ENCODE results near the gene KIAA1217.

KIAA1217 gene

GRCh38 chr10:24448351-24448999 is 239.5 kb downstream of the KIAA1217 start:
- H3K9ac ChIP-seq = no peak overlapping the region
- H3K27me3 ChIP-seq (ENCODE audit: control insufficient read depth, insufficient read depth, low read length) = no peaks in the 10 kb centered on the region
- peak overlapping the region; percentile 61 for H3K4me2 ChIP-seq (ENCODE audit: low read length)
- no peaks in the 10 kb centered on the region for H3K36me3 ChIP-seq (ENCODE audit: control insufficient read depth, insufficient read depth, low read length)
- H3K79me2 ChIP-seq = peaks cover 4% of the 10 kb centered on the region
- peak overlapping the region; percentile 46 for H3K27ac ChIP-seq
- H3K9me3 ChIP-seq (ENCODE audit: control insufficient read depth, low read length) = no peaks in the 10 kb centered on the region
- H3K4me1 ChIP-seq = peaks cover 21% of the 10 kb centered on the region
- TF ChIP-seq CTCF (IDR thresholded peaks at IDR 0.05) = no peak
- H3K4me3 ChIP-seq (ENCODE audit: low read depth, low read length) = peak overlapping the region; percentile 17
- no peak overlapping the region for H2AFZ ChIP-seq

GRCh38 chr10:24449321-24449740 is 240.4 kb downstream of the KIAA1217 start:
- no peak for TF ChIP-seq CTCF (IDR thresholded peaks at IDR 0.05)
- Histone ChIP-seq H3K27me3 (ENCODE audit: control insufficient read depth, insufficient read depth, low read length) (no peaks in the 10 kb centered on the region), H2AFZ (no peak overlapping the region), H3K4me2 (ENCODE audit: low read length) (peak overlapping the region; percentile 61), H3K79me2 (peaks cover 3% of the 10 kb centered on the region), H3K36me3 (ENCODE audit: control insufficient read depth, insufficient read depth, low read length) (no peaks in the 10 kb centered on the region), H3K9ac (no peak overlapping the region), H3K4me1 (peaks cover 21% of the 10 kb centered on the region), H3K27ac (peak overlapping the region; percentile 46), H3K9me3 (ENCODE audit: control insufficient read depth, low read length) (no peaks in the 10 kb centered on the region), H3K4me3 (ENCODE audit: low read depth, low read length) (peak overlapping the region; percentile 17)

GRCh38 chr10:24449769-24450310 is 240.9 kb downstream of the KIAA1217 start:
- Histone ChIP-seq H3K9me3 (ENCODE audit: control insufficient read depth, low read length) (no peaks in the 10 kb centered on the region), H3K9ac (no peak overlapping the region), H3K27me3 (ENCODE audit: control insufficient read depth, insufficient read depth, low read length) (no peaks in the 10 kb centered on the region), H3K4me2 (ENCODE audit: low read length) (peak overlapping the region; percentile 61), H3K4me1 (peaks cover 21% of the 10 kb centered on the region), H3K4me3 (ENCODE audit: low read depth, low read length) (peak overlapping the region; percentile 17), H3K27ac (peak overlapping the region; percentile 46), H3K79me2 (no peaks in the 10 kb centered on the region), H3K36me3 (ENCODE audit: control insufficient read depth, insufficient read depth, low read length) (no peaks in the 10 kb centered on the region), H2AFZ (no peak overlapping the region)
- TF ChIP-seq CTCF (IDR thresholded peaks at IDR 0.05) = no peak

GRCh38 chr10:24451325-24451820 is 242.4 kb downstream of the KIAA1217 start:
- no peak overlapping the region for H2AFZ ChIP-seq

More at GRCh38 chr10:24451325-24451820, 242.4 kb downstream of the KIAA1217 start:
- Histone ChIP-seq H3K36me3 (ENCODE audit: control insufficient read depth, insufficient read depth, low read length) (no peaks in the 10 kb centered on the region), H3K9ac (no peak overlapping the region), H3K4me2 (ENCODE audit: low read length) (no peak overlapping the region), H3K4me1 (peaks cover 21% of the 10 kb centered on the region), H3K27me3 (ENCODE audit: control insufficient read depth, insufficient read depth, low read length) (no peaks in the 10 kb centered on the region), H3K9me3 (ENCODE audit: control insufficient read depth, low read length) (no peaks in the 10 kb centered on the region), H3K27ac (peak overlapping the region; percentile 5), H3K4me3 (ENCODE audit: low read depth, low read length) (no peak overlapping the region), H3K79me2 (no peaks in the 10 kb centered on the region)
- no peak for TF ChIP-seq CTCF (IDR thresholded peaks at IDR 0.05)
